HG02610 (cell line): Measurements from ENCODE around the gene LILRA6.
A peak's percentile ranks its signal among the peaks of the same experiment; 100 is the strongest.

ENCODE experiments used
- ATAC-seq: cut with Tn5 transposase; IDR thresholded peaks from one replicate; pipeline ENCODE4 v1.9.1; 2021; ENCODE audit warnings: mild to moderate bottlenecking, moderate library complexity; ENCODE audit not compliant: unreplicated experiment

The LILRA6 gene

GRCh38 chr19:54189145-54189734, 53.4 kb downstream of the LILRA6 start, which contains the start of gene MBOAT7:
TSS of gene MBOAT7 (minus strand) at chr19:54189580. CDS start at chr19:54188508, 1,072 bp downstream.
- ATAC-seq: peak; percentile 8

- no peak for ATAC-seq
Measured at GRCh38 chr19:54188215-54188871, 54.2 kb downstream of the LILRA6 start.

GRCh38 chr19:54186934-54187381, 55.6 kb downstream of the LILRA6 start:
- ATAC-seq: no peak
